ENCODE results near the gene LCN15.

- no peak for TF ChIP-seq CTCF (IDR thresholded peaks at IDR 0.05)
- TF ChIP-seq EZH2phosphoT487 (IDR thresholded peaks at IDR 0.05): no peak
- no peak for TF ChIP-seq EZH2 (IDR thresholded peaks at IDR 0.05)
Measured at GRCh38 chr9:136775191-136775590, 10.9 kb upstream of the LCN15 start.
